K562 (cell line): Measurements from ENCODE around the gene GPR153. TPM values are rescaled to one million over a fixed set of nuclear protein-coding genes. Genes with fewer than 3 reads are reported as not detected.

Experiments
- HNRNPK ChIP-seq: fragments of 200-400 bp; formaldehyde crosslinking; IDR thresholded peaks from one replicate; pipeline ENCODE4 v1.6.1; 2018; ENCODE audit warnings: mild to moderate bottlenecking, low read depth, low read length; ENCODE audit not compliant: poor library complexity, severe bottlenecking
- KLF10 ChIP-seq: fragments of 250-450 bp; sonication (Bioruptor Pico); IDR thresholded peaks from 2 replicates; pipeline ENCODE4 v1.6.1; 2021; ENCODE audit warnings: matching md5 sums
- KLF6 ChIP-seq: fragments of 250-450 bp; sonication (Bioruptor Pico); IDR thresholded peaks from 2 replicates; pipeline ENCODE4 v1.4.0; 2020; ENCODE audit warnings: mild to moderate bottlenecking, moderate library complexity, borderline replicate concordance
- MIER1 ChIP-seq: fragments of 450-650 bp; IDR thresholded peaks from 2 replicates; pipeline ENCODE4 v1.6.1; 2016; ENCODE audit warnings: antibody characterized with exemption, mild to moderate bottlenecking, low read depth
- ZBTB49 ChIP-seq: sonication (generic); formaldehyde crosslinking; IDR thresholded peaks from 2 replicates; pipeline ENCODE4 v1.8.0; 2022; ENCODE audit warnings: missing genetic modification reagents, mild to moderate bottlenecking, borderline replicate concordance
- polyA plus RNA-seq, 8 experiments: library from polyadenylated mRNA; depleted of rRNA in 4 of 8; stranded (reverse) in 5 of 8; unstranded in 3 of 8; fragments of >200 nt; fragmentation: Nextera tagmentation in 2 of 8; fragmentation: Illumina TruSeq in 1 of 8; extraction: Ambion mirVana in 2 of 8; extraction: Trizol in 1 of 8; gene quantifications; 2 replicates each; pipeline versions ENCODE4 v1.2.1 to v1.2.3, GENCODE V29; 2011 to 2014; ENCODE audit warnings: inconsistent platforms in 1 of 8, missing spikeins in 1 of 8
- total RNA-seq, 7 experiments: library from RNA; depleted of rRNA in 6 of 7; stranded (reverse); fragments of >200 nt in 6 of 7; fragmentation: Illumina TruSeq in 2 of 7; extraction: Trizol in 2 of 7; gene quantifications; 2 replicates each; pipeline versions ENCODE4 v1.2.1 to v1.2.3, GENCODE V29; 2011 to 2021; ENCODE audit warnings: low replicate concordance in 1 of 7
- TF ChIP-seq, protein P1 (sequence below), 2 experiments: fragments of 450-650 bp; formaldehyde crosslinking in 1 of 2; IDR thresholded peaks; 2 replicates each; pipeline versions ENCODE4 v1.4.0 to v1.6.1; 2014 to 2020; ENCODE audit warnings: mild to moderate bottlenecking in 2 of 2, borderline replicate concordance in 1 of 2, low read depth in 1 of 2
- TF ChIP-seq, protein P2 (sequence below): fragments of 450-650 bp; conservative IDR thresholded peaks from 2 replicates; pipeline ENCODE4 v1.6.1; 2016; ENCODE audit warnings: missing genetic modification characterization, low read depth, mild to moderate bottlenecking, control low read depth, missing compliant biosample characterization
- TF ChIP-seq, protein P3 (sequence below): fragments of 250-450 bp; sonication (Bioruptor Pico); IDR thresholded peaks from 2 replicates; pipeline ENCODE4 v1.4.0; 2020; ENCODE audit warnings: mild to moderate bottlenecking, moderate library complexity
- TF ChIP-seq, protein P4 (sequence below): fragments of 250-450 bp; sonication (Bioruptor Pico); IDR thresholded peaks from 2 replicates; pipeline ENCODE4 v1.9.0; 2021; ENCODE audit warnings: mild to moderate bottlenecking

GPR153 gene
- total and polyA plus RNA-seq, 9 of the 15 experiments (the other 6 are each of a cell fraction or from before 2014, with no cell fraction given): 0.01 to 1.5 (median 0.51) TPM

- TF ChIP-seq, protein P1, sequence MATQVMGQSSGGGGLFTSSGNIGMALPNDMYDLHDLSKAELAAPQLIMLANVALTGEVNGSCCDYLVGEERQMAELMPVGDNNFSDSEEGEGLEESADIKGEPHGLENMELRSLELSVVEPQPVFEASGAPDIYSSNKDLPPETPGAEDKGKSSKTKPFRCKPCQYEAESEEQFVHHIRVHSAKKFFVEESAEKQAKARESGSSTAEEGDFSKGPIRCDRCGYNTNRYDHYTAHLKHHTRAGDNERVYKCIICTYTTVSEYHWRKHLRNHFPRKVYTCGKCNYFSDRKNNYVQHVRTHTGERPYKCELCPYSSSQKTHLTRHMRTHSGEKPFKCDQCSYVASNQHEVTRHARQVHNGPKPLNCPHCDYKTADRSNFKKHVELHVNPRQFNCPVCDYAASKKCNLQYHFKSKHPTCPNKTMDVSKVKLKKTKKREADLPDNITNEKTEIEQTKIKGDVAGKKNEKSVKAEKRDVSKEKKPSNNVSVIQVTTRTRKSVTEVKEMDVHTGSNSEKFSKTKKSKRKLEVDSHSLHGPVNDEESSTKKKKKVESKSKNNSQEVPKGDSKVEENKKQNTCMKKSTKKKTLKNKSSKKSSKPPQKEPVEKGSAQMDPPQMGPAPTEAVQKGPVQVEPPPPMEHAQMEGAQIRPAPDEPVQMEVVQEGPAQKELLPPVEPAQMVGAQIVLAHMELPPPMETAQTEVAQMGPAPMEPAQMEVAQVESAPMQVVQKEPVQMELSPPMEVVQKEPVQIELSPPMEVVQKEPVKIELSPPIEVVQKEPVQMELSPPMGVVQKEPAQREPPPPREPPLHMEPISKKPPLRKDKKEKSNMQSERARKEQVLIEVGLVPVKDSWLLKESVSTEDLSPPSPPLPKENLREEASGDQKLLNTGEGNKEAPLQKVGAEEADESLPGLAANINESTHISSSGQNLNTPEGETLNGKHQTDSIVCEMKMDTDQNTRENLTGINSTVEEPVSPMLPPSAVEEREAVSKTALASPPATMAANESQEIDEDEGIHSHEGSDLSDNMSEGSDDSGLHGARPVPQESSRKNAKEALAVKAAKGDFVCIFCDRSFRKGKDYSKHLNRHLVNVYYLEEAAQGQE (IDR thresholded peaks at IDR 0.05; ENCODE audit: borderline replicate concordance): peak; percentile 59; the same call in 1 of the 2 replicates
- TF ChIP-seq, protein P1 (CRISPR knock-in tag; IDR thresholded peaks at IDR 0.05; ENCODE audit: low read depth): no peak
- TF ChIP-seq, protein P2, sequence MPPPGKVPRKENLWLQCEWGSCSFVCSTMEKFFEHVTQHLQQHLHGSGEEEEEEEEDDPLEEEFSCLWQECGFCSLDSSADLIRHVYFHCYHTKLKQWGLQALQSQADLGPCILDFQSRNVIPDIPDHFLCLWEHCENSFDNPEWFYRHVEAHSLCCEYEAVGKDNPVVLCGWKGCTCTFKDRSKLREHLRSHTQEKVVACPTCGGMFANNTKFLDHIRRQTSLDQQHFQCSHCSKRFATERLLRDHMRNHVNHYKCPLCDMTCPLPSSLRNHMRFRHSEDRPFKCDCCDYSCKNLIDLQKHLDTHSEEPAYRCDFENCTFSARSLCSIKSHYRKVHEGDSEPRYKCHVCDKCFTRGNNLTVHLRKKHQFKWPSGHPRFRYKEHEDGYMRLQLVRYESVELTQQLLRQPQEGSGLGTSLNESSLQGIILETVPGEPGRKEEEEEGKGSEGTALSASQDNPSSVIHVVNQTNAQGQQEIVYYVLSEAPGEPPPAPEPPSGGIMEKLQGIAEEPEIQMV (tag): 0 out of 2 replicates have a peak, but pooled peaks have one; percentile 3
- TF ChIP-seq KLF10 (CRISPR knock-in tag) (no peak), KLF6 (CRISPR knock-in tag) (0 out of 2 replicates have a peak, but pooled peaks have one; percentile 29), MIER1 (peak; percentile 4; the same call in 1 of the 2 replicates), HNRNPK (no peak), ZBTB49 (CRISPR knock-in tag) (no peak)
- TF ChIP-seq, protein P3, sequence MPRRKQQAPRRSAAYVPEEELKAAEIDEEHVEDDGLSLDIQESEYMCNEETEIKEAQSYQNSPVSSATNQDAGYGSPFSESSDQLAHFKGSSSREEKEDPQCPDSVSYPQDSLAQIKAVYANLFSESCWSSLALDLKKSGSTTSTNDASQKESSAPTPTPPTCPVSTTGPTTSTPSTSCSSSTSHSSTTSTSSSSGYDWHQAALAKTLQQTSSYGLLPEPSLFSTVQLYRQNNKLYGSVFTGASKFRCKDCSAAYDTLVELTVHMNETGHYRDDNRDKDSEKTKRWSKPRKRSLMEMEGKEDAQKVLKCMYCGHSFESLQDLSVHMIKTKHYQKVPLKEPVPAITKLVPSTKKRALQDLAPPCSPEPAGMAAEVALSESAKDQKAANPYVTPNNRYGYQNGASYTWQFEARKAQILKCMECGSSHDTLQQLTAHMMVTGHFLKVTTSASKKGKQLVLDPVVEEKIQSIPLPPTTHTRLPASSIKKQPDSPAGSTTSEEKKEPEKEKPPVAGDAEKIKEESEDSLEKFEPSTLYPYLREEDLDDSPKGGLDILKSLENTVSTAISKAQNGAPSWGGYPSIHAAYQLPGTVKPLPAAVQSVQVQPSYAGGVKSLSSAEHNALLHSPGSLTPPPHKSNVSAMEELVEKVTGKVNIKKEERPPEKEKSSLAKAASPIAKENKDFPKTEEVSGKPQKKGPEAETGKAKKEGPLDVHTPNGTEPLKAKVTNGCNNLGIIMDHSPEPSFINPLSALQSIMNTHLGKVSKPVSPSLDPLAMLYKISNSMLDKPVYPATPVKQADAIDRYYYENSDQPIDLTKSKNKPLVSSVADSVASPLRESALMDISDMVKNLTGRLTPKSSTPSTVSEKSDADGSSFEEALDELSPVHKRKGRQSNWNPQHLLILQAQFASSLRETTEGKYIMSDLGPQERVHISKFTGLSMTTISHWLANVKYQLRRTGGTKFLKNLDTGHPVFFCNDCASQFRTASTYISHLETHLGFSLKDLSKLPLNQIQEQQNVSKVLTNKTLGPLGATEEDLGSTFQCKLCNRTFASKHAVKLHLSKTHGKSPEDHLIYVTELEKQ (CRISPR knock-in tag): 0 out of 2 replicates have a peak, but pooled peaks have one; percentile 46
- TF ChIP-seq, protein P4, sequence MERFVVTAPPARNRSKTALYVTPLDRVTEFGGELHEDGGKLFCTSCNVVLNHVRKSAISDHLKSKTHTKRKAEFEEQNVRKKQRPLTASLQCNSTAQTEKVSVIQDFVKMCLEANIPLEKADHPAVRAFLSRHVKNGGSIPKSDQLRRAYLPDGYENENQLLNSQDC (CRISPR knock-in tag): no peak
Measured at GRCh38 chr1:6200188-6200809, 60.6 kb downstream of the GPR153 start (continued).
